ENCODE data around the gene LRRC57. TPM values are rescaled to one million over a fixed set of nuclear protein-coding genes. Genes with fewer than 3 reads are reported as not detected.

The LRRC57 gene
- total RNA-seq, 4 donors from 2014 or later, result 12.1 to 26.6 (median 19.3) TPM

- ATAC-seq (ENCODE audit: low FRiP score) (no peak), DNase-seq (ENCODE audit: low spot score) (no peak)
- no peak for TF ChIP-seq CTCF (IDR thresholded peaks at IDR 0.05)
Measured at GRCh38 chr15:42510258-42511006, 38.2 kb downstream of the LRRC57 start.

GRCh38 chr15:42508263-42508690 is 40.3 kb downstream of the LRRC57 start:
- DNase-seq (ENCODE audit: low spot score) (no peak), ATAC-seq (ENCODE audit: low FRiP score) (peak; percentile 56)
- TF ChIP-seq CTCF (IDR thresholded peaks at IDR 0.05), result no peak

- DNase-seq (ENCODE audit: low spot score), result no peak
- ATAC-seq (ENCODE audit: low FRiP score), result no peak
- TF ChIP-seq CTCF (IDR thresholded peaks at IDR 0.05), result no peak
Measured at GRCh38 chr15:42507514-42507913, 41.1 kb downstream of the LRRC57 start.

GRCh38 chr15:42504631-42505030 is 44.0 kb downstream of the LRRC57 start:
- ATAC-seq (ENCODE audit: low FRiP score) (no peak), DNase-seq (ENCODE audit: low spot score) (no peak)
- TF ChIP-seq CTCF (IDR thresholded peaks at IDR 0.05), result no peak

- ATAC-seq (ENCODE audit: low FRiP score), result no peak
Measured at GRCh38 chr15:42503825-42504224, 44.8 kb downstream of the LRRC57 start.

GRCh38 chr15:42502477-42502876 is 46.1 kb downstream of the LRRC57 start:
- DNase-seq (ENCODE audit: low spot score), result no peak
- no peak for ATAC-seq (ENCODE audit: low FRiP score)
- TF ChIP-seq CTCF (IDR thresholded peaks at IDR 0.05), result no peak

More at GRCh38 chr15:42503825-42504224, 44.8 kb downstream of the LRRC57 start:
- no peak for TF ChIP-seq CTCF (IDR thresholded peaks at IDR 0.05)
- no peak for DNase-seq (ENCODE audit: low spot score)

Data from omental fat pad (tissue), 4 donors.